WERI-Rb-1 (cell line): ENCODE results near the gene GALNT9.
"Not testable (repeated sequence)": the region's sequence is repeated elsewhere in the genome, so short reads cannot be mapped to it uniquely, and the experiment has no call there.

Experiments
- DNase-seq: peaks from one replicate; pipeline ENCODE4 v3.0.0-alpha.2; 2020
- H3K27ac ChIP-seq: fragments of 250-450 bp; sonication (Bioruptor Pico); 2 replicates; pipeline ENCODE4 v1.5.1; 2020; ENCODE audit warnings: mild to moderate bottlenecking, moderate library complexity
- H3K27me3 ChIP-seq: fragments of 250-450 bp; sonication (Bioruptor Pico); 2 replicates; pipeline ENCODE4 v1.5.1; 2021; ENCODE audit warnings: mild to moderate bottlenecking, low read depth, moderate library complexity; ENCODE audit not compliant: insufficient read depth, severe bottlenecking
- H3K36me3 ChIP-seq: fragments of 250-450 bp; sonication (Bioruptor Pico); 2 replicates; pipeline ENCODE4 v1.5.1; 2020; ENCODE audit warnings: mild to moderate bottlenecking, moderate library complexity
- H3K4me3 ChIP-seq: 2 replicates; pipeline ENCODE4 v1.5.1; 2011; ENCODE audit warnings: low read depth, mild to moderate bottlenecking, control low read depth, low read length
- H3K9me3 ChIP-seq: fragments of 250-450 bp; sonication (Bioruptor Pico); 2 replicates; pipeline ENCODE4 v1.5.1; 2021; ENCODE audit warnings: mild to moderate bottlenecking, moderate library complexity; ENCODE audit not compliant: severe bottlenecking
- CTCF ChIP-seq: IDR thresholded peaks from 2 replicates; pipeline ENCODE4 v1.5.1; 2011; ENCODE audit warnings: low read depth, mild to moderate bottlenecking, control low read depth, inconsistent platforms, low read length

The GALNT9 gene

GRCh38 chr12:132150780-132151144 lies 178.6 kb downstream of the GALNT9 start:
- DNase-seq: no peak

DNA sequence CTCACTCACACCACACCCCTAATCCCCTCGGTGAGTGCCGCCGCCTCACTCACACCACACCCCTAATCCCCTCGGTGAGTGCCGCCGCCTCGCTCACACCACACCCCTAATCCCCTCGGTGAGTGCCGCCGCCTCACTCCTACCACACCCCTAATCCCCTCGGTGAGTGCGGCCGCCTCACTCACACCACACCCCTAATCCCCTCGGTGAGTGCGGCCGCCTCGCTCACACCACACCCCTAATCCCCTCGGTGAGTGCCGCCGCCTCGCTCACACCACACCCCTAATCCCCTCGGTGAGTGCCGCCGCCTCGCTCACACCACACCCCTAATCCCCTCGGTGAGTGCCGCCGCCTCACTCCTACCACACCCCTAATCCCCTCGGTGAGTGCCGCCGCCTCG lies 179.9 kb downstream of the GALNT9 start:
- not testable (repeated sequence) for H3K9me3 ChIP-seq, H3K27ac ChIP-seq, DNase-seq, H3K27me3 ChIP-seq, H3K4me3 ChIP-seq
- peaks cover 51% of the 10 kb centered on the region for H3K36me3 ChIP-seq

More at GRCh38 chr12:132150780-132151144, 178.6 kb downstream of the GALNT9 start:
- Histone ChIP-seq H3K36me3 (peaks cover 45% of the 10 kb centered on the region), H3K27ac (no peak overlapping the region), H3K9me3 (peaks cover 3% of the 10 kb centered on the region), H3K27me3 (no peaks in the 10 kb centered on the region), H3K4me3 (no peak overlapping the region)
- no peak for TF ChIP-seq CTCF

DNA sequence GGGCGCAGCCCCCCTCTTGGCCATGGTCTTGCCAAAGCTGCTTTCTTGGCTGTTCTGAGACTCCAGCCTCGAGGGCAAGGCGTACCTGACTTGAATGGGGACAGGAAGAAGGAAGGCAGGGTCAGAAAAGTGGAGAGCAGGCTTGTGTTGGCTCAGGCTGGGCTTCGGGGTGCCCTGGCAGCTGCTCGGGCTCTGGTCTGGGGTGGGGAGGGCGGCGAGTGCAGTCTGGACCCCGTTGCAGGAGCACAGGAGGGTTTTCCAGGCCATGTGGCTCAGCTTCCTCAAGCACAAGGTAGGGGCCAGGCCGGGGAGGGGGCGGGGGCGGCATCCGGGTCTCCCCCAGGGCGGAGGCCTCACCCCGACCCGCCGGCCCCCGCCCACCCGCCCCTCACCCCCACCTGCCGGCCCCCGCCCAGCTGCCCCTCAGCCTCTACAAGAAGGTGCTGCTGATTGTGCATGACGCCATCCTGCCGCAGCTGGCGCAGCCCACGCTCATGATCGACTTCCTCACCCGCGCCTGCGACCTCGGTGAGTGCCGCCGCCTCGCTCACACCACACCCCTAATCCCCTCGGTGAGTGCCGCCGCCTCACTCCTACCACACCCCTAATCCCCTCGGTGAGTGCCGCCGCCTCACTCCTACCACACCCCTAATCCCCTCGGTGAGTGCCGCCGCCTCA lies 180.9 kb downstream of the GALNT9 start:
- Histone ChIP-seq H3K27me3 (no peaks in the 10 kb centered on the region), H3K9me3 (peaks cover 3% of the 10 kb centered on the region), H3K4me3 (no peak overlapping the region), H3K27ac (no peak overlapping the region), H3K36me3 (peaks cover 51% of the 10 kb centered on the region)
- no peak for DNase-seq
- TF ChIP-seq CTCF: no peak

DNA sequence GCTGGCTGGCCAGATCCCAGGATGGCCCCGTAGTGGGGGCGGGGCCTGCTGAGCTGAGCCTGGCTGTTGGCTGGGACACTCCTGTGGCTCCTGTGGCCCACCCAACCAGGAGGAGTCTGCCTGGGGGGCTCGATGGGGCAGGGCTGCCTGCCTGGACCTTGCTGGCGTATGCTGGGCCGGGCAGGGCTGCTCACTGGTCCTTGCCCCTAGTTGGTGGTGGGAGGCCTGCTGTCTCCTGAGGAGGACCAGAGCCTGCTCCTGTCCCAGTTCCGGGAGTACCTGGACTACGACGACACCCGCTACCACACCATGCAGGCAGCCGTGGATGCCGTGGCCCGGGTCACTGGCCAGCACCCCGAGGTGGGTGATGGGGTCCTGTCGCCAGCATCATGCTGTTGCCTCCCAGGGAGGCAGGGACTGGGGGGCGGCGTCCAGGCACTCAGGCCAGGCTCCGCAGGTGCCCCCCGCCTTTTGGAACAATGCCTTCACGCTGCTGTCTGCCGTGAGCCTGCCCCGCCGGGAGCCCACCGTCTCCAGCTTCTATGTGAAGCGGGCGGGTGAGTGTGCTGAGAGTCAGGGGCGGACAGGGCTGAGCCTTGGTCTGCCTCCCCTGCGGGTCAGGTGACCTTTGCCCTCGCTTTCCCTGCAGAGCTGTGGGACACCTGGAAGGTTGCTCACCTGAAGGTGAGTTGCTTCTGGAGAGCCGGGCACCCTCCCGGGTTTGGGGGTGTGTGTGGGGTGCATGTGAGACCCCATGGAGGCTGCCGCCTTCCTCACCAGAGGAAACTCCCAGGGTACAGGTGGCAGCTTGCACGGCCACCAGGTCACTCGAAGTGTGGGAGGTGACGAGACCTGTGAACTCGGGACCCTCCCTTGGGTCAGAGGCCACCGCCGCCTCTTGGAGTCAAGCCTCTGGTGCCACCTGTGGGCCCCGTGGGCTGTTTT lies 181.7 kb downstream of the GALNT9 start:
- no peak overlapping the region for H3K27ac ChIP-seq
- H3K36me3 ChIP-seq: peaks cover 53% of the 10 kb centered on the region
- no peak for DNase-seq
- H3K4me3 ChIP-seq: no peak overlapping the region
- no peak for TF ChIP-seq CTCF
- H3K9me3 ChIP-seq: peaks cover 3% of the 10 kb centered on the region
- H3K27me3 ChIP-seq: no peaks in the 10 kb centered on the region

DNA sequence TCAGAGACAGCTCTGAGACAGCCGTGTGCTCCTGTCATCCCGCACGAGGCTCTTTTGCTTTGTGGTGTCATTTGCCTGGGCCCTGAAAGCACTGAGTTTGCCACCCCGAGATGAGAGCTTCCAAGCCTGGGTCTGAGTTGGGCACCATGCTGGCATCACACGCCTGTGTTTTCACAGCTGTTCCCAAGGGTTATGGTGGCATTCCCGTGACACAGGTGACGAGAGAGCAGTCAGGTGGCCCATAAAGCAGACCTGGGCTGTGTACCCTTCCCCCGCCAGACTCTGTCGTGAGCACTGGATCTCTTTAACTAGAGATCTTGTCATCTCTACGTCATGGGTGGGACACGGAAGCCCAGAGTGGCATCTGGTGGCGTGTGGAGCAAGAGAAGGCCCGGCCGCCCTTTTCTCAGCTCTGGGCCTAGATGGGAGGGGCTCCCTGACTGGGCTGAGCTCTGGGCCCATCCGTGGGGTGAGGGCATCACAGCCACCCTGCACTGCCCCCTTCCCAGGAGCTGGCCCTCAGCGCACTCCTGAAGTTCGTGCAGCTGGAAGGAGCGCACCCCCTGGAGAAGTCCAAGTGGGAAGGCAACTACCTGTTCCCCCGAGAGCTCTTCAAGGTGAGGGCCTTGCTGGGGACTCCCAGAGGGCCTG lies 182.5 kb downstream of the GALNT9 start:
- Histone ChIP-seq H3K27ac (no peak overlapping the region), H3K9me3 (peaks cover 3% of the 10 kb centered on the region), H3K36me3 (peaks cover 55% of the 10 kb centered on the region), H3K4me3 (no peak overlapping the region), H3K27me3 (no peaks in the 10 kb centered on the region)
- no peak for TF ChIP-seq CTCF
- DNase-seq: no peak
